Measurements from ENCODE around the gene JMY.
A peak's percentile ranks its signal among the peaks of the same experiment; 100 is the strongest.

JMY gene

GRCh38 chr5:79255786-79256557 lies 20.0 kb downstream of the JMY start:
- H3K4me3 ChIP-seq (ENCODE audit: low read length): no peak overlapping the region
- peak; percentile 80 for TF ChIP-seq CTCF (conservative IDR thresholded peaks at IDR 0.05; ENCODE audit: low read depth, low read length)
- no peak for DNase-seq (ENCODE audit: low read depth)

- no peak for DNase-seq (ENCODE audit: low read depth)
- TF ChIP-seq CTCF (conservative IDR thresholded peaks at IDR 0.05; ENCODE audit: low read depth, low read length): no peak
- H3K4me3 ChIP-seq (ENCODE audit: low read length): no peak overlapping the region
These were observed 20.6 kb downstream of the JMY start for GRCh38 chr5:79256563-79256962.

GRCh38 chr5:79257314-79257713 lies 21.4 kb downstream of the JMY start:
- no peak overlapping the region for H3K4me3 ChIP-seq (ENCODE audit: low read length)
- TF ChIP-seq CTCF (conservative IDR thresholded peaks at IDR 0.05; ENCODE audit: low read depth, low read length): no peak
- no peak for DNase-seq (ENCODE audit: low read depth)

GRCh38 chr5:79258801-79259200 lies 22.9 kb downstream of the JMY start:
- H3K4me3 ChIP-seq (ENCODE audit: low read length): no peak overlapping the region
- no peak for DNase-seq (ENCODE audit: low read depth)
- no peak for TF ChIP-seq CTCF (conservative IDR thresholded peaks at IDR 0.05; ENCODE audit: low read depth, low read length)

GRCh38 chr5:79259383-79259782 lies 23.5 kb downstream of the JMY start:
- no peak for TF ChIP-seq CTCF (conservative IDR thresholded peaks at IDR 0.05; ENCODE audit: low read depth, low read length)
- DNase-seq (ENCODE audit: low read depth): no peak
- H3K4me3 ChIP-seq (ENCODE audit: low read length): no peak overlapping the region

GRCh38 chr5:79259810-79260209 lies 23.9 kb downstream of the JMY start:
- TF ChIP-seq CTCF (conservative IDR thresholded peaks at IDR 0.05; ENCODE audit: low read depth, low read length): no peak
- no peak for DNase-seq (ENCODE audit: low read depth)
- H3K4me3 ChIP-seq (ENCODE audit: low read length): no peak overlapping the region

GRCh38 chr5:79261897-79262296 lies 26.0 kb downstream of the JMY start:
- H3K4me3 ChIP-seq (ENCODE audit: low read length): no peak overlapping the region
- TF ChIP-seq CTCF (conservative IDR thresholded peaks at IDR 0.05; ENCODE audit: low read depth, low read length): no peak
- DNase-seq (ENCODE audit: low read depth): no peak

Data from retinal pigment epithelial cell (primary cell).